Common myeloid progenitor, CD34-positive (primary cell): ENCODE results near the gene CAB39.
A peak's percentile ranks its signal among the peaks of the same experiment; 100 is the strongest.

Source experiments
- CTCF ChIA-PET: fragments of 350-600 bp; sonication (Branson Sonifier 250); formaldehyde crosslinking; loops from one replicate; lab custom pipeline; 2021; ENCODE audit warnings: antibody characterized with exemption; lab: Charles Lee
- POLR2A ChIA-PET: fragments of 350-600 bp; sonication (Branson Sonifier 250); formaldehyde crosslinking; loops from one replicate; lab custom pipeline; 2021; ENCODE audit warnings: antibody characterized with exemption; lab: Charles Lee
- DNase-seq, 3 donors: peaks; one replicate each; pipeline versions ENCODE4 v3.0.0 to v3.0.0-alpha.2; 2013
- H3K27ac ChIP-seq, 2 experiments: 1 replicate in 1 of 2; 2 replicates in 1 of 2; pipeline ENCODE4 v1.7.0; 2013; ENCODE audit warnings: inconsistent platforms in 2 of 2, low read length in 2 of 2, mild to moderate bottlenecking in 2 of 2, low read depth in 1 of 2, moderate library complexity in 1 of 2; ENCODE audit not compliant: severe bottlenecking in 2 of 2, insufficient read depth in 1 of 2, poor library complexity in 1 of 2
- H3K27me3 ChIP-seq, 5 experiments: replicated peaks in 2 of 5; 1 replicate in 3 of 5; 2 replicates in 2 of 5; pipeline versions ENCODE4 v1.6.1 to v1.7.0; 2013; ENCODE audit warnings: low read length in 4 of 5, mild to moderate bottlenecking in 2 of 5, moderate library complexity in 2 of 5, inconsistent platforms in 1 of 5; ENCODE audit not compliant: insufficient read depth in 5 of 5, control insufficient read depth in 4 of 5
- H3K36me3 ChIP-seq, 4 experiments: 1 replicate in 2 of 4; 2 replicates in 2 of 4; pipeline versions ENCODE4 v1.6.1 to v1.7.0; 2013; ENCODE audit warnings: low read length in 3 of 4, control low read depth in 1 of 4, mild to moderate bottlenecking in 1 of 4; ENCODE audit not compliant: control insufficient read depth in 4 of 4, insufficient read depth in 4 of 4
- H3K4me1 ChIP-seq, 4 experiments: 1 replicate in 3 of 4; 2 replicates in 1 of 4; pipeline versions ENCODE4 v1.6.1 to v1.7.1; 2013; ENCODE audit warnings: low read length in 3 of 4, mild to moderate bottlenecking in 3 of 4, control low read depth in 1 of 4, inconsistent platforms in 1 of 4, moderate library complexity in 1 of 4; ENCODE audit not compliant: control insufficient read depth in 4 of 4, insufficient read depth in 4 of 4; ENCODE audit errors: control extremely low read depth in 1 of 4
- H3K4me3 ChIP-seq, 7 experiments: 1 replicate in 4 of 7; 2 replicates in 3 of 7; pipeline versions ENCODE4 v1.5.1 to v1.7.0; 2013; ENCODE audit warnings: mild to moderate bottlenecking in 7 of 7, low read length in 6 of 7, moderate library complexity in 6 of 7, inconsistent platforms in 2 of 7, low read depth in 2 of 7, control low read depth in 1 of 7; ENCODE audit not compliant: insufficient read depth in 4 of 7, control insufficient read depth in 1 of 7; ENCODE audit errors: extremely low read depth in 1 of 7
- H3K9me3 ChIP-seq, 5 experiments: 1 replicate in 4 of 5; 2 replicates in 1 of 5; pipeline versions ENCODE4 v1.6.1 to v1.7.1; 2013; ENCODE audit warnings: low read length in 4 of 5, mild to moderate bottlenecking in 2 of 5, inconsistent platforms in 1 of 5, low read depth in 1 of 5, moderate library complexity in 1 of 5; ENCODE audit not compliant: control insufficient read depth in 4 of 5, insufficient read depth in 2 of 5; ENCODE audit errors: control extremely low read depth in 1 of 5
- WGBS: methylation state at CpG from one replicate; pipeline ENCODE4 v1.1.5; 2013; ENCODE audit not compliant: insufficient coverage; 5-methylcytosine and 5-hydroxymethylcytosine counted together

CAB39 gene

GRCh38 chr2:230863031-230863430 lies 150.4 kb downstream of the CAB39 start:
- peaks cover 0 to 2% (median 0%) of the 10 kb centered on the region in 5 experiments for H3K27me3 ChIP-seq
- ChIA-PET POLR2A (no interaction called here), CTCF (interaction anchor here (0.9 to 3.4 kb wide), 6 partner anchors 10 to 589 kb away, joined by 3 to 12 read pairs (median 4); no protein-coding TSS in a partner anchor)
- no peak for DNase-seq
- no peak overlapping the region for H3K27ac ChIP-seq
- H3K36me3 ChIP-seq, result no peaks in the 10 kb centered on the region
- peaks cover 5 to 38% (median 34%) of the 10 kb centered on the region in 4 experiments for H3K4me1 ChIP-seq
- WGBS, result 93% methylated on average over 6 of the region's 8 CpGs
- H3K9me3 ChIP-seq, result no peaks in the 10 kb centered on the region
- H3K4me3 ChIP-seq, result no peak overlapping the region

- Histone ChIP-seq H3K4me3 (peak overlapping the region in 3 of 7 experiments; percentile 55 to 92 (median 83)), H3K36me3 (peaks cover 0 to 4% (median 0%) of the 10 kb centered on the region in 4 experiments), H3K27ac (no peak overlapping the region), H3K4me1 (peaks cover 5 to 44% (median 39%) of the 10 kb centered on the region in 4 experiments), H3K27me3 (peaks cover 0 to 2% (median 0%) of the 10 kb centered on the region in 5 experiments), H3K9me3 (no peaks in the 10 kb centered on the region)
- ChIA-PET CTCF (interaction anchor here (0.9 to 5.2 kb wide), 10 partner anchors 10 to 588 kb away, joined by 3 to 50 read pairs (median 4); no protein-coding TSS in a partner anchor), POLR2A (no interaction called here)
- WGBS, result 88% methylated on average over 12 of the region's 13 CpGs
- DNase-seq, result no peak
Observed at GRCh38 chr2:230863442-230864121, 150.9 kb downstream of the CAB39 start.

- DNase-seq, result no peak
- Histone ChIP-seq H3K27ac (no peak overlapping the region), H3K4me1 (peaks cover 5 to 50% (median 45%) of the 10 kb centered on the region in 4 experiments), H3K9me3 (no peaks in the 10 kb centered on the region), H3K27me3 (peaks cover 0 to 2% (median 0%) of the 10 kb centered on the region in 5 experiments), H3K36me3 (peaks cover 0 to 10% (median under 1%) of the 10 kb centered on the region in 4 experiments), H3K4me3 (peak overlapping the region; percentile 2 to 92 (median 77))
- CTCF ChIA-PET, result interaction anchor here (1.0 to 5.2 kb wide), 8 partner anchors 8 to 201 kb away, joined by 3 to 50 read pairs (median 4); no protein-coding TSS in a partner anchor
- 45% methylated on average over 15 of the region's 18 CpGs for WGBS
- POLR2A ChIA-PET, result no interaction called here
Observed at GRCh38 chr2:230864122-230864604, 151.5 kb downstream of the CAB39 start.

GRCh38 chr2:230864605-230865306 lies 152.1 kb downstream of the CAB39 start, which contains the start of gene ITM2C:
TSS of gene ITM2C (plus strand) at chr2:230864942. CDS start at chr2:230865026, 84 bp downstream.
- H3K9me3 ChIP-seq, result no peaks in the 10 kb centered on the region
- DNase-seq, result peak; percentile 76 to 86 (median 84)
- H3K4me1 ChIP-seq, result peaks cover 5 to 55% (median 51%) of the 10 kb centered on the region in 4 experiments
- under 1% methylated on average over 62 of the region's 76 CpGs for WGBS
- H3K27ac ChIP-seq, result peak within 1 kb of the TSS in 1 of 2 experiments; percentile 79
- peak within 1 kb of the TSS; percentile 65 to 92 (median 80) for H3K4me3 ChIP-seq
- ChIA-PET CTCF (interaction anchor here (1.0 to 5.2 kb wide), 7 partner anchors 9 to 201 kb away, joined by 3 to 50 read pairs (median 4); no protein-coding TSS in a partner anchor), POLR2A (interaction anchor here (0.9 kb wide), 1 partner anchor 13 kb away, joined by 3 read pairs; no protein-coding TSS in a partner anchor)
- peaks cover 0 to 10% (median 2%) of the 10 kb centered on the region in 4 experiments for H3K36me3 ChIP-seq
- H3K27me3 ChIP-seq, result peaks cover 0 to 2% (median 0%) of the 10 kb centered on the region in 5 experiments

GRCh38 chr2:230865307-230865765 lies 152.7 kb downstream of the CAB39 start:
- CTCF ChIA-PET, result interaction anchor here (1.0 to 5.2 kb wide), 7 partner anchors 9 to 48 kb away, joined by 3 to 50 read pairs (median 6); no protein-coding TSS in a partner anchor
- Histone ChIP-seq H3K27ac (peak overlapping the region in 1 of 2 experiments; percentile 79), H3K4me1 (peaks cover 5 to 61% (median 57%) of the 10 kb centered on the region in 4 experiments), H3K27me3 (peaks cover 0 to 2% (median 0%) of the 10 kb centered on the region in 5 experiments), H3K9me3 (no peaks in the 10 kb centered on the region), H3K4me3 (peak overlapping the region; percentile 64 to 92 (median 80)), H3K36me3 (peaks cover 0 to 10% (median 2%) of the 10 kb centered on the region in 4 experiments)
- WGBS, result 0% methylated on average over 6 of the region's 24 CpGs
- POLR2A ChIA-PET, result interaction anchor here (0.9 kb wide), 1 partner anchor 12 kb away, joined by 3 read pairs; no protein-coding TSS in a partner anchor
- DNase-seq, result peak in 2 of 3 donors; percentile 54 to 58
